GM19193 (cell line): ENCODE results near the gene MYDGF.

Source experiments
- POLR2A ChIP-seq: IDR thresholded peaks from 4 replicates; pipeline ENCODE4 v1.6.1; 2011; ENCODE audit not compliant: insufficient read depth, insufficient read length; ENCODE audit errors: extremely low read depth

MYDGF gene

GRCh38 chr19:4669723-4670480, at the start of gene MYDGF:
TSS of gene MYDGF (minus strand) at chr19:4670342. CDS start at chr19:4670334, 8 bp downstream.
- TF ChIP-seq POLR2A, result peak; percentile 74

- TF ChIP-seq POLR2A, result no peak
Observed at GRCh38 chr19:4719499-4719866, 49.3 kb upstream of the MYDGF start.

GRCh38 chr19:4717966-4718701, 48.0 kb upstream of the MYDGF start:
- no peak for TF ChIP-seq POLR2A

- TF ChIP-seq POLR2A, result no peak
Observed at GRCh38 chr19:4717191-4717965, 47.2 kb upstream of the MYDGF start.

GRCh38 chr19:4715529-4716221, 45.5 kb upstream of the MYDGF start:
- TF ChIP-seq POLR2A, result no peak

- no peak for TF ChIP-seq POLR2A
Observed at GRCh38 chr19:4714016-4714415, 43.9 kb upstream of the MYDGF start.

GRCh38 chr19:4713384-4713951, 43.3 kb upstream of the MYDGF start:
- no peak for TF ChIP-seq POLR2A

GRCh38 chr19:4712771-4713170, 42.6 kb upstream of the MYDGF start:
- TF ChIP-seq POLR2A, result no peak

- no peak for TF ChIP-seq POLR2A
Observed at GRCh38 chr19:4711211-4711610, 41.1 kb upstream of the MYDGF start.

- TF ChIP-seq POLR2A, result no peak
Observed at GRCh38 chr19:4710281-4710600, 40.1 kb upstream of the MYDGF start.

GRCh38 chr19:4709440-4710280, 39.5 kb upstream of the MYDGF start:
- TF ChIP-seq POLR2A, result no peak

GRCh38 chr19:4707956-4708650, 38.0 kb upstream of the MYDGF start:
- no peak for TF ChIP-seq POLR2A

GRCh38 chr19:4707322-4707721, 37.2 kb upstream of the MYDGF start:
- no peak for TF ChIP-seq POLR2A
